T-cell (primary cell): ENCODE data around the gene FLG2. TPM values are rescaled to one million over a fixed set of nuclear protein-coding genes. Genes with fewer than 3 reads are reported as not detected.

Experiments
- ATAC-seq, 4 experiments: fragments of 200-7000 bp in 3 of 4; fragments of 150-1000 bp in 1 of 4; cut with Tn5 transposase; replicated peaks in 1 of 4; 1 replicate in 3 of 4; 2 replicates in 1 of 4; pipeline ENCODE4 v1.10.0; 2021; ENCODE audit warnings: moderate library complexity in 3 of 4, mild to moderate bottlenecking in 2 of 4, moderate number of reproducible peaks in 1 of 4
- CTCF ChIA-PET, 2 donors: fragments of 300-600 bp; sonication (Branson Sonifier 250); formaldehyde crosslinking; loops; one replicate each; lab custom pipeline; 2022; ENCODE audit warnings: antibody characterized with exemption in 2 of 2; lab: Charles Lee
- POLR2A ChIA-PET, 2 donors: fragments of 300-600 bp; sonication (Branson Sonifier 250); formaldehyde crosslinking; loops; one replicate each; lab custom pipeline; 2022; ENCODE audit warnings: antibody characterized with exemption in 2 of 2; lab: Charles Lee
- DNase-seq, 35 experiments: peaks; one replicate each; pipeline versions ENCODE4 v3.0.0 to v3.0.0-alpha.2; 2013 to 2023
- H3K27ac ChIP-seq: one replicate; pipeline ENCODE4 v1.5.1; 2013; ENCODE audit warnings: low read length
- H3K27me3 ChIP-seq, 2 experiments: replicated peaks in 1 of 2; 1 replicate in 1 of 2; 2 replicates in 1 of 2; pipeline versions ENCODE4 v1.6.1 to v1.7.0; 2013; ENCODE audit warnings: low read length in 1 of 2, mixed read lengths in 1 of 2; ENCODE audit not compliant: control insufficient read depth in 2 of 2, insufficient read depth in 2 of 2; ENCODE audit errors: extremely low read depth in 1 of 2
- H3K36me3 ChIP-seq, 2 donors: 1 replicate in 1 of 2; 2 replicates in 1 of 2; pipeline versions ENCODE4 v1.6.1 to v1.7.0; 2013; ENCODE audit warnings: low read length in 1 of 2; ENCODE audit not compliant: control insufficient read depth in 2 of 2, insufficient read depth in 1 of 2; ENCODE audit errors: extremely low read depth in 1 of 2
- H3K4me1 ChIP-seq, 2 experiments: 1 replicate in 1 of 2; 2 replicates in 1 of 2; pipeline versions ENCODE4 v1.6.1 to v1.7.0; 2013; ENCODE audit warnings: low read length in 2 of 2, mixed read lengths in 1 of 2; ENCODE audit not compliant: insufficient read depth in 2 of 2, control insufficient read depth in 1 of 2; ENCODE audit errors: extremely low read depth in 1 of 2
- H3K4me3 ChIP-seq, 2 donors: 1 replicate in 1 of 2; 2 replicates in 1 of 2; pipeline versions ENCODE4 v1.5.1 to v1.7.0; 2013; ENCODE audit warnings: mild to moderate bottlenecking in 2 of 2, low read length in 1 of 2, moderate library complexity in 1 of 2; ENCODE audit not compliant: control insufficient read depth in 1 of 2; ENCODE audit errors: extremely low read depth in 1 of 2
- H3K9me3 ChIP-seq: 2 replicates; pipeline ENCODE4 v1.7.0; 2013
- H3K27ac Mint-ChIP-seq, 2 donors: one replicate each; pipeline ENCODE4 v1.8.0; 2020 to 2021; ENCODE audit warnings: mild to moderate bottlenecking in 2 of 2, mixed read lengths in 2 of 2
- H3K27me3 Mint-ChIP-seq, 2 donors: one replicate each; pipeline ENCODE4 v1.8.0; 2021 to 2022; ENCODE audit warnings: mixed read lengths in 2 of 2
- H3K36me3 Mint-ChIP-seq: one replicate; pipeline ENCODE4 v1.8.0; 2021; ENCODE audit warnings: mixed read lengths
- H3K4me1 Mint-ChIP-seq, 3 donors: one replicate each; pipeline ENCODE4 v1.8.0; 2020 to 2022; ENCODE audit warnings: mixed read lengths in 3 of 3, mild to moderate bottlenecking in 1 of 3
- H3K4me3 Mint-ChIP-seq, 3 donors: one replicate each; pipeline ENCODE4 v1.8.0; 2020 to 2022; ENCODE audit warnings: mild to moderate bottlenecking in 3 of 3, mixed read lengths in 3 of 3, moderate library complexity in 3 of 3
- H3K9me3 Mint-ChIP-seq, 3 donors: one replicate each; pipeline ENCODE4 v1.8.0; 2020 to 2022; ENCODE audit warnings: mixed read lengths in 3 of 3
- WGBS: methylation state at CpG from one replicate; pipeline ENCODE4 v1.1.5; 2013; ENCODE audit warnings: missing lambda C conversion rate; ENCODE audit not compliant: insufficient coverage; 5-methylcytosine and 5-hydroxymethylcytosine counted together
- total RNA-seq, 35 experiments: library from RNA in 6 of 35; stranded (reverse) in 6 of 35; fragments of 120-200 nt in 1 of 35; gene quantifications; one replicate each; pipeline versions ENCODE4 v1.2.1 to v1.2.4 and lab custom pipeline; 2013 to 2026

FLG2 gene
- total RNA-seq, 5 donors from 2014 or later (not counting 1 experiment from before 2014, with no cell fraction given) = not detected

DNA sequence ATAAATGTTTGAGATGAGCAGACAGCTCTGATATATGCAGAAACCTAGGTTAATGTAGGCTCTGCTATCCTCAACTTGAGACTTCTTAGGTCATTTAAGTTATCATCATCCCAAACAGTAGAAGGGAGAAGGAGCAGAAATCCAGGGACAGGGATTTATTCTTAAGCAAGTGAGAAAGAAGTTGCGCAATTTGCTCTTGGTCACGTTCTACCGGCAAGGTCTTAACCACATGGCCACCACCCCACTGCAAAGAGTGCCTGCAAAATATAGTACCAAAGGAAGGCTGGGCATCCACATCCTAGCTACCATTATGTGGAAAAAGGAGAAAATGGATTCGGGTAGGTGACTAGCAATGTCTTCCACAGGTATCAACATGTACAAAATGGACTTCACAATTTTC is 29.1 kb upstream of the FLG2 start:
- no peak overlapping the region for H3K27ac ChIP-seq
- ATAC-seq (no peak), DNase-seq (no peak)
- no peaks in the 10 kb centered on the region for H3K27me3 ChIP-seq
- no peaks in the 10 kb centered on the region for H3K9me3 ChIP-seq
- H3K4me1 ChIP-seq = no peaks in the 10 kb centered on the region
- Mint-ChIP-seq H3K27me3 (peaks cover 18 to 36% of the 10 kb centered on the region in 2 donors), H3K9me3 (no peaks in the 10 kb centered on the region), H3K4me3 (no peak overlapping the region), H3K27ac (no peak overlapping the region), H3K4me1 (peaks cover 0 to 19% (median 18%) of the 10 kb centered on the region in 3 donors), H3K36me3 (no peaks in the 10 kb centered on the region)
- 70% methylated on average over 2 of the region's 4 CpGs for WGBS
- no peaks in the 10 kb centered on the region for H3K36me3 ChIP-seq
- ChIA-PET CTCF (no interaction called here), POLR2A (no interaction called here)
- no peak overlapping the region for H3K4me3 ChIP-seq

- H3K27me3 ChIP-seq = no peaks in the 10 kb centered on the region
- Mint-ChIP-seq H3K4me3 (no peak overlapping the region), H3K9me3 (no peaks in the 10 kb centered on the region), H3K4me1 (peaks cover 0 to 2% (median 0%) of the 10 kb centered on the region in 3 donors), H3K27me3 (peaks cover 22 to 32% of the 10 kb centered on the region in 2 donors), H3K27ac (no peak overlapping the region), H3K36me3 (no peaks in the 10 kb centered on the region)
- no peaks in the 10 kb centered on the region for H3K36me3 ChIP-seq
- H3K27ac ChIP-seq = no peak overlapping the region
- no peak overlapping the region for H3K4me3 ChIP-seq
- DNase-seq (no peak), ATAC-seq (no peak)
- no peaks in the 10 kb centered on the region for H3K9me3 ChIP-seq
- WGBS = no CpG with 5 or more reads among the region's 2 CpGs
- POLR2A ChIA-PET = no interaction called here
- CTCF ChIA-PET = no interaction called here
- no peaks in the 10 kb centered on the region for H3K4me1 ChIP-seq
Measured at GRCh38 chr1:152386940-152387339, 27.1 kb upstream of the FLG2 start.

- Mint-ChIP-seq H3K4me1 (no peaks in the 10 kb centered on the region), H3K4me3 (no peak overlapping the region), H3K9me3 (no peaks in the 10 kb centered on the region), H3K27ac (no peak overlapping the region), H3K36me3 (no peaks in the 10 kb centered on the region), H3K27me3 (peaks cover 4 to 11% of the 10 kb centered on the region in 2 donors)
- H3K27ac ChIP-seq = no peak overlapping the region
- H3K4me3 ChIP-seq = no peak overlapping the region
- POLR2A ChIA-PET = no interaction called here
- ATAC-seq = no peak
- peaks cover 2 to 3% of the 10 kb centered on the region in 2 experiments for H3K27me3 ChIP-seq
- 79% methylated on average over 13 of the region's 16 CpGs for WGBS
- H3K4me1 ChIP-seq = no peaks in the 10 kb centered on the region
- H3K36me3 ChIP-seq = no peaks in the 10 kb centered on the region
- H3K9me3 ChIP-seq = no peaks in the 10 kb centered on the region
- DNase-seq = no peak
- CTCF ChIA-PET = no interaction called here
Measured at GRCh38 chr1:152380932-152381331, 21.1 kb upstream of the FLG2 start.

- no peak overlapping the region for H3K4me3 ChIP-seq
- H3K27me3 ChIP-seq = peaks cover 0 to 3% of the 10 kb centered on the region in 2 experiments
- H3K27ac ChIP-seq = no peak overlapping the region
- WGBS = 89% methylated on average over 3 of the region's 3 CpGs
- ATAC-seq (no peak), DNase-seq (no peak)
- Mint-ChIP-seq H3K4me1 (no peaks in the 10 kb centered on the region), H3K36me3 (no peaks in the 10 kb centered on the region), H3K9me3 (peaks cover 0 to 3% (median 1%) of the 10 kb centered on the region in 3 donors), H3K4me3 (no peak overlapping the region), H3K27me3 (peaks cover 0 to 9% of the 10 kb centered on the region in 2 donors), H3K27ac (no peak overlapping the region)
- POLR2A ChIA-PET = no interaction called here
- no peaks in the 10 kb centered on the region for H3K4me1 ChIP-seq
- H3K9me3 ChIP-seq = no peaks in the 10 kb centered on the region
- H3K36me3 ChIP-seq = no peaks in the 10 kb centered on the region
- CTCF ChIA-PET = no interaction called here
Measured at GRCh38 chr1:152374451-152374850, 14.6 kb upstream of the FLG2 start.

GRCh38 chr1:152372672-152373071 is 12.9 kb upstream of the FLG2 start:
- H3K27me3 ChIP-seq = no peaks in the 10 kb centered on the region
- H3K27ac ChIP-seq = no peak overlapping the region
- no peaks in the 10 kb centered on the region for H3K4me1 ChIP-seq
- CTCF ChIA-PET = no interaction called here
- H3K4me3 Mint-ChIP-seq = no peak overlapping the region
- no peak overlapping the region for H3K27ac Mint-ChIP-seq
- H3K36me3 ChIP-seq = no peaks in the 10 kb centered on the region
- no peak overlapping the region for H3K4me3 ChIP-seq
- H3K9me3 Mint-ChIP-seq = peaks cover 0 to 12% (median 6%) of the 10 kb centered on the region in 3 donors
- POLR2A ChIA-PET = no interaction called here
- DNase-seq (no peak), ATAC-seq (no peak)
- no peaks in the 10 kb centered on the region for H3K4me1 Mint-ChIP-seq
- no peaks in the 10 kb centered on the region for H3K36me3 Mint-ChIP-seq
- no peaks in the 10 kb centered on the region for H3K9me3 ChIP-seq
- H3K27me3 Mint-ChIP-seq = peaks cover 4 to 6% of the 10 kb centered on the region in 2 donors
- no CpG with 5 or more reads among the region's 1 CpG for WGBS

DNA sequence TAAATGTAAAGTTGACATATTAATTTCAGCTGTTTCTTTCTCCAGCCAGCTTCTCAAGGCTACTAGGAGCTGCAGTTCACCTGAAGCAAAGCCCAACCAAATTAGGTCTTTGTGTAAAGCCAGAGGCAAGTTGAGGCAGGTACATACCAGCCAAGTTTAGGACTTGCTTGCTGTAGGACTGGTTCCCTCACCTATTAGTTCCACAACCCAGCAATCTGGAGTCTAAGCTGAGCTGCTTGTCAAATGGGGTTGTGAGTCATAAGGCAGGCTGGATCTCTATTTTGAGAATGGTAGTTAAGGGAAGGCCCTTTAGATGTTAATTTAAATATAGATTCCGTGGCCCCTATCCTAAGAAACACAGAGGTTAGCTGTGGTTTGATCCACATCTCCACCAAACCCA is 7.6 kb upstream of the FLG2 start:
- Mint-ChIP-seq H3K36me3 (no peaks in the 10 kb centered on the region), H3K4me1 (no peaks in the 10 kb centered on the region), H3K9me3 (peaks cover 0 to 12% (median 6%) of the 10 kb centered on the region in 3 donors), H3K27ac (no peak overlapping the region), H3K27me3 (peaks cover 11 to 24% of the 10 kb centered on the region in 2 donors), H3K4me3 (no peak overlapping the region)
- ChIA-PET POLR2A (no interaction called here), CTCF (interaction anchor here in 1 of 2 donors (0.5 kb wide), 1 partner anchor 37 kb away, joined by 3 read pairs; no protein-coding TSS in a partner anchor)
- WGBS = no CpG with 5 or more reads among the region's 1 CpG
- Histone ChIP-seq H3K36me3 (no peaks in the 10 kb centered on the region), H3K27me3 (no peaks in the 10 kb centered on the region), H3K4me1 (no peaks in the 10 kb centered on the region), H3K9me3 (no peaks in the 10 kb centered on the region), H3K27ac (no peak overlapping the region), H3K4me3 (no peak overlapping the region)
- no peak for DNase-seq
- no peak for ATAC-seq

GRCh38 chr1:152356736-152357135 is 3.1 kb downstream of the FLG2 start:
- Histone ChIP-seq H3K4me1 (no peaks in the 10 kb centered on the region), H3K27me3 (peaks cover 0 to 5% of the 10 kb centered on the region in 2 experiments), H3K9me3 (no peaks in the 10 kb centered on the region), H3K4me3 (no peak overlapping the region), H3K27ac (no peak overlapping the region), H3K36me3 (no peaks in the 10 kb centered on the region)
- H3K27ac Mint-ChIP-seq = no peak overlapping the region
- no peak for ATAC-seq
- CTCF ChIA-PET = interaction anchor here in 1 of 2 donors (1.0 kb wide), 1 partner anchor 9 kb away, joined by 3 read pairs; no protein-coding TSS in a partner anchor
- peaks cover 7 to 35% of the 10 kb centered on the region in 2 donors for H3K27me3 Mint-ChIP-seq
- no peak for DNase-seq
- H3K4me1 Mint-ChIP-seq = no peaks in the 10 kb centered on the region
- POLR2A ChIA-PET = no interaction called here
- H3K4me3 Mint-ChIP-seq = no peak overlapping the region
- peaks cover 0 to 19% (median 0%) of the 10 kb centered on the region in 3 donors for H3K9me3 Mint-ChIP-seq
- WGBS = 67% methylated on average over 1 of the region's 1 CpG
- no peaks in the 10 kb centered on the region for H3K36me3 Mint-ChIP-seq
